MG63 (cell line): ENCODE measurements around the gene SLC1A7. TPM values are rescaled to one million over a fixed set of nuclear protein-coding genes. Genes with fewer than 3 reads are reported as not detected.

Experiments used
- DNase-seq: peaks from one replicate; pipeline ENCODE4 v3.0.0-alpha.2; 2020
- H3K27me3 ChIP-seq: fragments of 250-450 bp; sonication (Bioruptor Pico); 2 replicates; pipeline ENCODE4 v1.5.1; 2020; ENCODE audit warnings: mild to moderate bottlenecking, moderate library complexity
- H3K36me3 ChIP-seq: fragments of 250-450 bp; sonication (Bioruptor Pico); 2 replicates; pipeline ENCODE4 v1.5.1; 2020; ENCODE audit warnings: mild to moderate bottlenecking, moderate library complexity
- H3K4me3 ChIP-seq: fragments of 250-450 bp; sonication (Bioruptor Pico); 2 replicates; pipeline ENCODE4 v1.5.1; 2020; ENCODE audit warnings: mild to moderate bottlenecking, moderate library complexity
- H3K9me3 ChIP-seq: fragments of 250-450 bp; sonication (Bioruptor Pico); 2 replicates; pipeline ENCODE4 v1.5.1; 2020; ENCODE audit warnings: mild to moderate bottlenecking, moderate library complexity
- total RNA-seq: library from RNA; depleted of rRNA; stranded (reverse); fragments of >200 nt; shearing (Covaris generic); gene quantifications from 2 replicates; pipeline ENCODE4 v1.2.3, GENCODE V29; 2014; ENCODE audit warnings: low replicate concordance; rRNA removed

SLC1A7 gene
- total RNA-seq, 1 experiment from 2014 or later, result not detected

- Histone ChIP-seq H3K27me3 (no peaks in the 10 kb centered on the region), H3K36me3 (peaks cover 25% of the 10 kb centered on the region), H3K9me3 (no peaks in the 10 kb centered on the region; the same call in 1 of the 2 replicates), H3K4me3 (no peak overlapping the region)
- DNase-seq, result peak; percentile 26
Measured at GRCh38 chr1:53047737-53048736, 94.4 kb downstream of the SLC1A7 start.

- Histone ChIP-seq H3K27me3 (no peaks in the 10 kb centered on the region), H3K9me3 (no peaks in the 10 kb centered on the region; the same call in 1 of the 2 replicates), H3K36me3 (peaks cover 16% of the 10 kb centered on the region), H3K4me3 (no peak overlapping the region)
- peak; percentile 84 for DNase-seq
Measured at GRCh38 chr1:53046930-53047329, 95.5 kb downstream of the SLC1A7 start.

- no peaks in the 10 kb centered on the region; the same call in 1 of the 2 replicates for H3K9me3 ChIP-seq
- peaks cover 3% of the 10 kb centered on the region for H3K36me3 ChIP-seq
- no peaks in the 10 kb centered on the region for H3K27me3 ChIP-seq
- DNase-seq, result no peak
- H3K4me3 ChIP-seq, result no peak overlapping the region
Measured at GRCh38 chr1:53044926-53045325, 97.5 kb downstream of the SLC1A7 start.

- Histone ChIP-seq H3K9me3 (no peaks in the 10 kb centered on the region; the same call in 1 of the 2 replicates), H3K36me3 (peaks cover 8% of the 10 kb centered on the region), H3K4me3 (no peak overlapping the region), H3K27me3 (no peaks in the 10 kb centered on the region)
- DNase-seq, result no peak
Measured at GRCh38 chr1:53043271-53043670, 99.2 kb downstream of the SLC1A7 start.

- no peaks in the 10 kb centered on the region for H3K9me3 ChIP-seq
- peaks cover 5% of the 10 kb centered on the region for H3K36me3 ChIP-seq
- H3K27me3 ChIP-seq, result no peaks in the 10 kb centered on the region
- DNase-seq, result no peak
- H3K4me3 ChIP-seq, result no peak overlapping the region
Measured at GRCh38 chr1:53038566-53038965, 103.9 kb downstream of the SLC1A7 start.

Other genes with a start within 250 kb of the SLC1A7 start
- gene ECHDC2, start 220.9 kb downstream of the SLC1A7 start, total RNA-seq, result 11.8 and 28.2 TPM in 2 replicates
- 74.0 and 115 TPM in 2 replicates for gene SCP2, start 215.4 kb downstream of the SLC1A7 start, total RNA-seq
- gene PODN, start 80.4 kb downstream of the SLC1A7 start, total RNA-seq, result 0.10 TPM in 1 of 2 replicates, not detected in the other
- gene CPT2, start 54.2 kb upstream of the SLC1A7 start, total RNA-seq, result 7.5 and 14.4 TPM in 2 replicates
- 59.2 and 90.4 TPM in 2 replicates for gene CZIB, start 78.0 kb upstream of the SLC1A7 start, total RNA-seq
- gene MAGOH, start 95.9 kb upstream of the SLC1A7 start, total RNA-seq, result 32.7 and 50.2 TPM in 2 replicates
- gene LRP8, start 185.4 kb upstream of the SLC1A7 start, total RNA-seq, result 12.4 and 16.1 TPM in 2 replicates